NCI-H2107 treated with DMSO at 0.1 percent for 48 hours (cell line): ENCODE results near the gene ARHGEF3.
"Not testable (repeated sequence)": the region's sequence is repeated elsewhere in the genome, so short reads cannot be mapped to it uniquely, and the experiment has no call there.

Experiments used
- DNase-seq: peaks from one replicate; lab custom pipeline; 2025; ENCODE audit not compliant: unreplicated experiment; lab: John Stamatoyannopoulos, UW

Gene ARHGEF3

GRCh38 chr3:56775838-56776555 lies 25.8 kb downstream of the ARHGEF3 start:
- no peak for DNase-seq

GRCh38 chr3:56775445-56775837 lies 26.3 kb downstream of the ARHGEF3 start:
- no peak for DNase-seq

- no peak for DNase-seq
Measured at GRCh38 chr3:56773986-56774385, 27.8 kb downstream of the ARHGEF3 start.

- no peak for DNase-seq
Measured at GRCh38 chr3:56772952-56773938, 28.5 kb downstream of the ARHGEF3 start.

- no peak for DNase-seq
Measured at GRCh38 chr3:56771376-56771775, 30.4 kb downstream of the ARHGEF3 start.

- DNase-seq: no peak
Measured at GRCh38 chr3:56769116-56769707, 32.5 kb downstream of the ARHGEF3 start.

GRCh38 chr3:56764904-56765547 lies 36.7 kb downstream of the ARHGEF3 start:
- no peak for DNase-seq

GRCh38 chr3:56764184-56764583 lies 37.6 kb downstream of the ARHGEF3 start:
- DNase-seq: no peak

- DNase-seq: no peak
Measured at GRCh38 chr3:56763233-56763632, 38.5 kb downstream of the ARHGEF3 start.

- DNase-seq: no peak
Measured at GRCh38 chr3:56762718-56763117, 39.0 kb downstream of the ARHGEF3 start.

- DNase-seq: no peak
Measured at GRCh38 chr3:56761887-56762651, 39.7 kb downstream of the ARHGEF3 start.

- no peak for DNase-seq
Measured at GRCh38 chr3:56761023-56761422, 40.7 kb downstream of the ARHGEF3 start.

GRCh38 chr3:56759532-56759931 lies 42.2 kb downstream of the ARHGEF3 start:
- no peak for DNase-seq

GRCh38 chr3:56758539-56758981 lies 43.2 kb downstream of the ARHGEF3 start:
- no peak for DNase-seq

GRCh38 chr3:56758042-56758441 lies 43.7 kb downstream of the ARHGEF3 start:
- DNase-seq: not testable (repeated sequence)

GRCh38 chr3:56754741-56755417 lies 46.9 kb downstream of the ARHGEF3 start:
- DNase-seq: no peak

- DNase-seq: no peak
Measured at GRCh38 chr3:56753206-56753820, 48.4 kb downstream of the ARHGEF3 start.

- no peak for DNase-seq
Measured at GRCh38 chr3:56751056-56751707, 50.6 kb downstream of the ARHGEF3 start.
